Thyroid gland (tissue), 4 donors: ENCODE measurements around the gene ARID5A.

Experiments used
- CTCF ChIP-seq, 6 experiments: fragments of 200-600 bp in 3 of 6; fragments of 450-650 bp in 3 of 6; sonication (generic) in 3 of 6; IDR thresholded peaks; one replicate each; pipeline ENCODE4 v1.5.1; 2016 to 2019; ENCODE audit warnings: antibody characterized with exemption in 6 of 6, mild to moderate bottlenecking in 2 of 6, inconsistent platforms in 1 of 6, moderate library complexity in 1 of 6
- POLR2A ChIP-seq, 2 donors: fragments of 450-650 bp; IDR thresholded peaks; one replicate each; pipeline ENCODE4 v1.6.1; 2017; ENCODE audit warnings: antibody characterized with exemption in 2 of 2, mild to moderate bottlenecking in 2 of 2, moderate library complexity in 1 of 2

DNA sequence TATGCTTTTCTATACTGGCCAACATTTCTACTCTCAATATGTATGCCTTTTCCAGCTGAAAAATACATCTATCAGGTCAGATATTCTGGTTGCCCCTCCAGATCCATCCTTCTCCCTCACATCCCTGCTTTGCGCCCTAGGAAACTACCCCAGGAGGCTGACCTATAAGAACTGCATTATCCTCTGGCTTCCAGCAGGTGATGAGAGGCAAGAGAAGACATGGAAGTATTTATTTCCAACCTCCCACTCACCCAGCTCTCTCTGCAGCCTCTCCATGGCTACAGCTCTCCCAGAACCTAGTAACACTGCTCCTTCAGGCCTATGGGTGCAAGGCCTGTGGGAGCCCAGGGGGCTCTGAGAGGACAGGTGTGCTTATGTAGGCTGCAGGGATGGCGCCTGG lies 42.9 kb downstream of the ARID5A start:
- TF ChIP-seq POLR2A (IDR thresholded peaks at IDR 0.05) (no peak), CTCF (IDR thresholded peaks at IDR 0.05) (no peak)
